Upper lobe of left lung (tissue), 4 donors: ENCODE results near the gene MED13L.

Experiments used
- POLR2A ChIP-seq, 4 donors: fragments of 450-650 bp; IDR thresholded peaks; one replicate each; pipeline ENCODE4 v1.5.1; 2016 to 2017; ENCODE audit warnings: antibody characterized with exemption in 4 of 4, mild to moderate bottlenecking in 2 of 4
- POLR2AphosphoS5 ChIP-seq, 2 donors: sonication (generic); formaldehyde crosslinking; IDR thresholded peaks; one replicate each; pipeline ENCODE4 v1.5.1; 2017; ENCODE audit warnings: antibody characterized with exemption in 2 of 2
- TF ChIP-seq, protein P1 (sequence below), 6 experiments: fragments of 450-650 bp in 4 of 6; fragments of 200-600 bp in 2 of 6; sonication (generic) in 2 of 6; IDR thresholded peaks; one replicate each; pipeline ENCODE4 v1.5.1; 2016 to 2019; ENCODE audit warnings: antibody characterized with exemption in 6 of 6

- TF ChIP-seq POLR2AphosphoS5 (IDR thresholded peaks at IDR 0.05), result no peak
- TF ChIP-seq, protein P1, sequence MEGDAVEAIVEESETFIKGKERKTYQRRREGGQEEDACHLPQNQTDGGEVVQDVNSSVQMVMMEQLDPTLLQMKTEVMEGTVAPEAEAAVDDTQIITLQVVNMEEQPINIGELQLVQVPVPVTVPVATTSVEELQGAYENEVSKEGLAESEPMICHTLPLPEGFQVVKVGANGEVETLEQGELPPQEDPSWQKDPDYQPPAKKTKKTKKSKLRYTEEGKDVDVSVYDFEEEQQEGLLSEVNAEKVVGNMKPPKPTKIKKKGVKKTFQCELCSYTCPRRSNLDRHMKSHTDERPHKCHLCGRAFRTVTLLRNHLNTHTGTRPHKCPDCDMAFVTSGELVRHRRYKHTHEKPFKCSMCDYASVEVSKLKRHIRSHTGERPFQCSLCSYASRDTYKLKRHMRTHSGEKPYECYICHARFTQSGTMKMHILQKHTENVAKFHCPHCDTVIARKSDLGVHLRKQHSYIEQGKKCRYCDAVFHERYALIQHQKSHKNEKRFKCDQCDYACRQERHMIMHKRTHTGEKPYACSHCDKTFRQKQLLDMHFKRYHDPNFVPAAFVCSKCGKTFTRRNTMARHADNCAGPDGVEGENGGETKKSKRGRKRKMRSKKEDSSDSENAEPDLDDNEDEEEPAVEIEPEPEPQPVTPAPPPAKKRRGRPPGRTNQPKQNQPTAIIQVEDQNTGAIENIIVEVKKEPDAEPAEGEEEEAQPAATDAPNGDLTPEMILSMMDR (IDR thresholded peaks at IDR 0.05), result no peak
- no peak for TF ChIP-seq POLR2A (IDR thresholded peaks at IDR 0.05)
Observed at GRCh38 chr12:116156614-116157013, 120.9 kb downstream of the MED13L start.
